Occipital lobe (tissue), 2 donors: ENCODE measurements around the gene ZACN. TPM values are rescaled to one million over a fixed set of nuclear protein-coding genes. Genes with fewer than 3 reads are reported as not detected.
"Not testable (repeated sequence)": the region's sequence is repeated elsewhere in the genome, so short reads cannot be mapped to it uniquely, and the experiment has no call there.

Source experiments
- DNase-seq: peaks from one replicate; lab custom pipeline; 2025; lab: John Stamatoyannopoulos, UW
- total RNA-seq: library from RNA; depleted of rRNA; stranded (reverse); fragments of >200 nt; gene quantifications from one replicate; pipeline ENCODE4 v1.2.3, GENCODE V29; 2014

The ZACN gene
- total RNA-seq, 1 donor from 2014 or later = not detected

DNA sequence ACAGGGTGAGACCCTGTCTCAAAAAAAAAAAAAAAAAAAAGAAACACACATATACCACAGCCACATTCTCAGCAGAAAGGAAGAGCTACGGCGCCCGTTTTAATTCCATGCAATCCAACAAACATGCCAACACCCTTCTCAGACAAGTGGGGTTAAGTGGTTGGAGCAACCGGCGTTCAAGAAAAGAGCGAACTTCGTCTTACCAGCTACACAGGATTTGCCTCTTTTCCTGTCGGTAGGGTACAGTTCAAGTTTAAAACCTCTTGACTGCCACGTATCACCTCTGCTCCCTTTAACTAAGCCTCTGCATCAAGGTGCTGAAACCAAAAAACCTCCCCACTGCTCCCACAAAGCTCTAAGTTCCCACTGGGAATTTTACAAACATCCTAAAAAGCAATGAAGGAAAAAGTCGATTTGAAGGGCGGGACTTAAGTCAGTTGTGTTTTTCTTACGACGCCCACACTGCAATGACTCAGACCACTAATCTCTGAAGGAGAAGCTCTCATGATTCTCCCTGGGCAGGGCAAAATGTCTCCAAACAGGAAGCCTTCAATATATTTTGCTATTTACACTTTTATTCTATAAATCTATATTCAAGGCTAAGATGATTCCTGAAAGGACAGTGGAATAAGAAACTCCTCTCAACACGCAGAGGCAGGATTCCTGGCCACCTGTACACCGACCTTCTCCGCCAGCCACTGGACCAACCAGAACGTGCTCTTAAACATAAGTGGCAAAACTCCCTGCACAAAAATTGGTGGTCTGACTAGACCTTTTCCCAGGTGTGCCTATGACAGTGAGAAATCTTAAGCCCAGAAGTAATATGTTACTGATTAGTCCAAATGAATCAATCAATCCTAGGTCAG lies 25.5 kb upstream of the ZACN start:
- no peak for DNase-seq

DNA sequence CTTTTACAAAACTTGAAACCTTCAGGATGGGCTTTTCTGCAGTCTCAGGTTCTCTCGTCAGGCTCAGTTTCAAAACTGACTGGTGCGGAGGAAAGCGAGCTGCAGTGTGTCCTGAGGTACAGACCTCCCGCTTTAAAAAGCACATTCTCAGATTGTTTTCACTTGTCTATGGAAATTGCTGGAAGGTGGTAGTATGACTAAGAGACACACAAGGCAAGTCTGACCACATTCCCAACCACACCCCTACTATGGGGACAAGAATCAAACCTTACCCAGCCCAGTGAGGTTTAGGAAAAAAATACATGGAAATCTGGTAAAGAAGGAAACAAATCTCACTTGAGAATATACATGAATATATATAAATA lies 24.9 kb upstream of the ZACN start:
- DNase-seq = no peak

DNA sequence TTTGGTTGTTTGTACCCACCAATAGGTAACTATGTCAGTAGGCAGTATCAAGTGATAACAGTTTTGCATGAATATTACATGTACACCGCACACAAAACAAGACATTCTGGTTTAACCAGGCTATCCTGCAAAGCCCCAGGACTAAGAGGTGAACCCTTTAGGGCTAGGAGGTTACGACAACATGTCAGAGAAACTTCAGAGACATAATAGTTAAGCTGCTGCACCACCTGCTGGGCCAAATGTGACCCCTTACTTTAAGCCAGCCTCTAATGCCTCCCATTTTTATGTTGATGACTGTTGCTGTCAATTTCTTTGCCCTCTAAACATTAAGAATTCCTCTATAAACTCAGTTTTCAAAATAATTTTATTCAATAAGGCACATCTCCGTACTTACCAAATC lies 22.1 kb upstream of the ZACN start:
- DNase-seq = no peak

DNA sequence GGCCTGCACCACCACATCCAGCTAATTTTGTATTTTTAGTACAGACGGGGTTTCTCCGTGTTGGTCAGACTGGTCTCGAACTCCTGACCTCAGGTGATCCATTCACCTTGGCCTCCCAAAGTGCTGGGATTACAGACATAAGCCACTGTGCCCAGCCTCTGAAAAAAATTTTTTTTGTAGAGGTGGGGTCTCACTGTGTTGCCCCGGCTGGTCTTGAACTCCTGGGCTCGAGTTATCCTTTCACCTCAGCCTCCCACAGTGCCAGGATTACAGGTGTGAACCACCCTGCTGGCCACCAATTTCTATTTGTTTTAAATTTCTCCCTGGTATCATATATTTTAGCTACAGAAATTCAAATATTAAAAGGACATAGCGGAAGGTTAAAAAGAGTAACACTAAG lies 20.7 kb upstream of the ZACN start:
- DNase-seq = not testable (repeated sequence)

DNA sequence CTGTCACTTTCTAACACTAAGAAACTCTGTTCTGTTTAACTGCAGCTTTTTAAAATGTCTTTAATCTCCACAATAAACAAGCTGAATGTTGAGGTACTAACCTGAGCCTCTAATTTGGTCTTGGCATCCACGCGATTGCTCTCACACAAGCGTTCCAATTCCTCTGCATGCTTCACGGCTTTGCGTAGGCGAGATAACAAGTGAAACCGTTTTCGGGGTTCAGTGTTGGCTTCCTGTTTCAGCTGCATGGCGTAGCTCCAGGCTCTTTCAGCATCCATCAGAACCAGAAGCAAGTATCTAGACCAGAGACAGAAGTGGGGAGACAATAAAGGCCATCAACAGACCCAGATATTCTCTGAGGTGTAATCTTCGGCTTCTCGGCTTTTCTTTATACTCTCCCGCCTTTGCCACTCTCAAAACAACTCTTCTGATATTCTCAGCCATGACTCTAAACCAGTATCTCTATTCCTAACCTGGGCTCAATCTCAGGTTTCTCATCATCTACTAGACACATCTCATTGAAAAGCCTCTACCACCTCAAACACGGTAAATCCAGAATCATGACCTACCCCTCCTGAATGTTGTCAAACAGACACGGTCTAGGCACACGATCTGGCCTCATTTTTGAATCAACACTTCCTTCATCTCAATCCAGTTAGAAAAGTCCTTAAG lies 15.0 kb upstream of the ZACN start:
- DNase-seq = no peak

DNA sequence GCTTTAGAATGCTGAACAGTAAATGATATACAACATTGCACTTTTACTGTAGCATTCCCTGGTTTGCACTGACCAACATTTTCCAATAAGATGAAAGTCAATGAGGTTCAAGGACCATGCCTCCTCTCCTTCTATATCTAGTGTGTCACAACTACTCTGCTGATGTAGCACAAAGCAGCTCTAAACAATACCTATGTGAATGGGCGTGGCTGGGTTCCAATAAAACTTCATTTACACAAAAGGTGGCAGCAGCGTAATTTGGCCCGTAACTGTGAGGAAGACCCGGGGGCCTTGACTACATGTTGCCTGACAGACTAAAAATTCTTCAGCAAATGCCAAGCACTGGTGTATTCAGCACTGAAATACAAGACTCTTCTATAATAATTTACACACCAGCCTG lies 13.2 kb upstream of the ZACN start:
- no peak for DNase-seq

DNA sequence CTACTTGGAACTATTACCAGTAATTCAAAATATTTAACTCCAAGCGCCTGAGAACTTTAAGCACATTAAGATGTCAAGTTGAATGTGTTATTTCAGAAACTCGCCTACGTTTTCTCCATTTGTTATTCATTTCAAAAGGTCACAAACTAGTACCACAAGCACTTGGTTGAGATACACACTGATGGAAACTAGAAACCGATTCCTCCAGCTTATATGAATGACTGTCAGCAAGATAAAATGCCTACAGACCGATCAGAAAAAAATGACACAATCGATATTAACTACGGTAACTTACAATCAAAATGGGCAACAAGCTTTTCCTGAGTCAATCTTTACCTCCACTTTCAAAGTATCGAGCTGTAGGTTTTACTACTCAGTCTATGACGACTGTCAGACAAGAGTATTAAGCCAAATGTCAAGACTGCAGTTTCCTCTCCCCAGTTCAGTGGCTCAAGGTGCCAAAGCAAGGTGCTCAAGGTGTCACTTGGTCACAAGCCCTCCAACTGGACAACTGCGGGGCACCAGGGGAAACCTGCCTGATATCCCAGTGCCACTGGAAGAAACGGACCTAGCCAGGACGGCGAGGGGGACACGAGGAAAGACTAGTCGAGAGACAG lies 7.3 kb upstream of the ZACN start:
- no peak for DNase-seq

DNA sequence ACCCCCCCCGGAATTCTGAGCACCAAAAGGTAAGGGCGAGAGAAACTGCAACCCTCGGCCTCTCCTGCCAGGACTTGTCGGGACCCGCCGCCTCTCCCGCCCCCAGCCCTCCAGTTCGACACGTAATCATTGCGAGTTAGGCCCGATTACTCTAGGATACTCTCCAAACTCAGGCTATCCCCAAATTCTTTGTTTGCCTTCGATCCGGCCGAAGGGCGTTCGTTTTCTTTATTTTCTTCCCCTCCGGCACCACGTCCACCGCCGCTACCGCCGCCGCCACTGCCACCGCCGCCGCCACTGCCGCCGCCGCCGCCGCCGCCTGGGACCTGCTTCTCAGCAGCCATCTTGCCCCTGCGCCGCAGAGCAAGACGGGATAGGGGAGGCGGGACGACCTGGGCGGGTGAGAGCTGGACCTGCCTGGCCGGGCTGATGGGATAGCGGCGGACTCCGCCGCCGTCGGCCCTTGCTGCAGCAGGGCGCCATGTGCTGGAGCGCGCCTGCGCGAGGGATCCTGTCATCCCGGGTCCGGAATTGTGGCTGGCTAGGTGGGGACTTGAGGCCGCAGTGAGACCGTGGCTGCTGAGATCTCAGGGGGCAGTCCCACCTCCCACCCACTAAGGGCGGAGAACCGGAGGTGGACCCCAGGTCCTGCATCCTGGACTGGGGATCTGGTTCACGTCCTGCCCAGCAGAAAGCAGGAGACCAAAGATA lies 6.7 kb upstream of the ZACN start, which contains the start of gene SRP68:
SRP68 (minus strand) TSS at position 370 of the 711 bp plus-strand sequence; CDS start at position 344, 26 bp downstream.
- peak; percentile 96 for DNase-seq

DNA sequence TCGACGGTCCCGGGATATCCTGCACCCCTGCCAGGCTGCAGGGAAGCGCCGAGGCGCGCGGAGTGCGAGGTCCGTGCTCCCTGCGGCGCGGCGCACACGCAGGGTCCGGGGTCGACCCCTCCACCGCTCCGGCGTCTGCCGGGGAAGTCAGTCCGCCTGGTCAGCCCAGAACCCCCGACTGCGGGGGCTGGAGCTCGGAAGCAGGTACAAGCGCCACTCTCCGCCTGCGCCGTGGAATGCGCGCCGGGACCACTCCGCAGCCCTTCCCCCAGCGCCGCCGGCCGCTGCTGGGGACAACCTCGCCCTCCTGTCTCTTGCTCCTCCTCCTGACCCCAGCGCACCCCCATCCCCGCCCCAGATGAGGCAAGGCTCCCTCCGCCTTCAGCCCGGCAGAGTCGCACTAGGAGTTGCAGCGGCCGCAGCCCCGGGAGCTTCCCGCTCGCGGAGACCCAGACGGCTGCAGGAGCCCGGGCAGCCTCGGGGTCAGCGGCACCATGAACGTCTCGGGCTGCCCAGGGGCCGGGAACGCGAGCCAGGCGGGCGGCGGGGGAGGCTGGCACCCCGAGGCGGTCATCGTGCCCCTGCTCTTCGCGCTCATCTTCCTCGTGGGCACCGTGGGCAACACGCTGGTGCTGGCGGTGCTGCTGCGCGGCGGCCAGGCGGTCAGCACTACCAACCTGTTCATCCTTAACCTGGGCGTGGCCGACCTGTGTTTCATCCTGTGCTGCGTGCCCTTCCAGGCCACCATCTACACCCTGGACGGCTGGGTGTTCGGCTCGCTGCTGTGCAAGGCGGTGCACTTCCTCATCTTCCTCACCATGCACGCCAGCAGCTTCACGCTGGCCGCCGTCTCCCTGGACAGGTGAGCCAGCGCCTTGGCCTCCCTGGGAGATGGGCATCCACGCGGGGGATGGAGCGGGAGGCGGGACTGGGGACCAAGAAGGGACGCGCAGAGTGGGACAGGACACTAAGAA lies 4.3 kb upstream of the ZACN start, which contains the start of gene GALR2:
GALR2 (plus strand) TSS at position 392 of the 974 bp plus-strand sequence; CDS start at position 495, 103 bp downstream.
- no peak for DNase-seq

DNA sequence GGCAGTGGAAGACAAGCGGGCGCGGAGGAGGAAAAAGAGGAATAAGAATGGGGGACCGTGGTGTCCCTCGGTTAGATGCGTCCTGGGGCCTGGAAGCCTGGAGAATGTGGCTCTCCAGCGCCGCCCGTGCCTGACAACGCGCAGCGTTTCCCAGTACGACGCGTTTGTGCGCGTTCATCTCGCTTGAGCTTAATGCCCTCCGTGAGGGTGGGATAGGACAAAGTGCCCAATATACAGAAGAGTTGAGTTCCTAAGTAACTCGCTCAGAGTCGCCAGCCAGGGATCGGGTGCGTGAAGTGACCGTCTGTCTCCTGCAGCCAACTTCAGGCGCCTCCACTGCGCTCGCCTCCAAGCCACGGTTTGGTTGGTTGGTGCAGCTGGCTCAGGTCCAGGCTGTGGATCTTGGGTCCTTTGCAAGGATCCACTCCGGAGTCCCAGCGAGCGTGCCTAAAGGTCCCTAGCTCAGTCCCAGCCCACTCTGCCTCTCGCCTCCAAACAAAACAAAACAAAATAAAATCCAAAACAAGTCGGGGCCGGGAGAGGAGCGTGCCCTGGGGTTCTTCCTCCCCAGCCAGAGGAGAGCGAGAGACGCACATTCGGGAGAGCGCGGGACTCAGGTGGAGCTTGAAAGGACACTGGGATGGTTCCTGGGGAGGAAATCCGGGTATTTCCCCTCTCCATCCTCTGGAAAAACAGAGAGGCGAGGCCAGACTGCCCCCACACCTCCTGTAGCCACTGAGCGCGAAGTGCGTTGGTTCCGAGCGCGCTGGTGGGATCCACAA lies 3.4 kb upstream of the ZACN start:
- no peak for DNase-seq

DNA sequence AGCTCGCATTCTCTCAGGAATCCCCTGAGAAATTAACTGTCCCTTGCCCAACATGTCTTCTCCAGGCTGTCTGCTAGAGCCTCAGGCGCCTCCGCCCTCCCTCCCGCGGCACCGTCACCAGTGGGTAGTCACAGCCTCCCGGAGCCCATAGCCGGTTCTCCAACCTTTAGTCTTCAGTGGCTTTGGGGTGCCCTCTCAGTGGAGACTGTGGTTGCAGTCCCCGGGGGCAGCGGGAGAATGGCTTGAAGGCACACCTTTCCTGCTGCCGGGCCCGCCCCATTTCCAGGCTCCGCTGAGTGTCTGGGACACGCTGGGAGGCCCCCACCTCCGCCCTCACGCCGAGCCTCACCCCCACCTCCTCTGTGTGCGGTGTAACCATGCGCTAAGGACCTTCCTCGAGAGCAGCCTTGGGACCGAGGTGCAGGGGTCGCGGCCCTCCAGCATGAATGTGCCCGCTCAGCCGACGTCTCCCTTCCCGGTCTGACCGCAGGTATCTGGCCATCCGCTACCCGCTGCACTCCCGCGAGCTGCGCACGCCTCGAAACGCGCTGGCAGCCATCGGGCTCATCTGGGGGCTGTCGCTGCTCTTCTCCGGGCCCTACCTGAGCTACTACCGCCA lies 2.7 kb upstream of the ZACN start:
- no peak for DNase-seq

DNA sequence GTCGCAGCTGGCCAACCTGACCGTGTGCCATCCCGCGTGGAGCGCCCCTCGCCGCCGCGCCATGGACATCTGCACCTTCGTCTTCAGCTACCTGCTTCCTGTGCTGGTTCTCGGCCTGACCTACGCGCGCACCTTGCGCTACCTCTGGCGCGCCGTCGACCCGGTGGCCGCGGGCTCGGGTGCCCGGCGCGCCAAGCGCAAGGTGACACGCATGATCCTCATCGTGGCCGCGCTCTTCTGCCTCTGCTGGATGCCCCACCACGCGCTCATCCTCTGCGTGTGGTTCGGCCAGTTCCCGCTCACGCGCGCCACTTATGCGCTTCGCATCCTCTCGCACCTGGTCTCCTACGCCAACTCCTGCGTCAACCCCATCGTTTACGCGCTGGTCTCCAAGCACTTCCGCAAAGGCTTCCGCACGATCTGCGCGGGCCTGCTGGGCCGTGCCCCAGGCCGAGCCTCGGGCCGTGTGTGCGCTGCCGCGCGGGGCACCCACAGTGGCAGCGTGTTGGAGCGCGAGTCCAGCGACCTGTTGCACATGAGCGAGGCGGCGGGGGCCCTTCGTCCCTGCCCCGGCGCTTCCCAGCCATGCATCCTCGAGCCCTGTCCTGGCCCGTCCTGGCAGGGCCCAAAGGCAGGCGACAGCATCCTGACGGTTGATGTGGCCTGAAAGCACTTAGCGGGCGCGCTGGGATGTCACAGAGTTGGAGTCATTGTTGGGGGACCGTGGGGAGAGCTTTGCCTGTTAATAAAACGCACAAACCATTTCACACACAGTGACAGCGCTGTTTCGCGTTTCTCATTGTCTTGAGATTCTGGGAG lies 2.0 kb upstream of the ZACN start:
- DNase-seq = no peak

- no peak for DNase-seq
Measured at GRCh38 chr17:76077584-76078110, 1.3 kb upstream of the ZACN start.

DNA sequence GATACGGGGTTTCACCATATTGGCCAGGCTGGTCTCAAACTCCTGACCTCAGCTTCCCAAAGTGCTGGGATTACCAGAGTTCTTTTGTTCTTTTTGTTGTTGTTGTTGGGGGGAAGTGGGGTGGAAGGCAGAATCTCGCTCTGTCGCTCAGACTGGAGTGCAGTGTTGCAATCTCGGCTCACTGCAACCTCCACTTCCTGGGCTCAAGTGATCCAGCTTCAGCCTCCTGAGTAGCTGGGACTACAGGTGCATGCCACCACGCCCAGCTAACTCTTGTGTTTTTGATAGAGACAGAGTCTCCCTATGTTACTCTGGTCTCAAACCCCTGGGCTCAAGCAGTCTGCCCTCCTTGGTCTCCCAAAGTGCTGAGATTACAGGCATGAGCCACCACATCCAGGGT lies 612 bp upstream of the ZACN start:
- not testable (repeated sequence) for DNase-seq

DNA sequence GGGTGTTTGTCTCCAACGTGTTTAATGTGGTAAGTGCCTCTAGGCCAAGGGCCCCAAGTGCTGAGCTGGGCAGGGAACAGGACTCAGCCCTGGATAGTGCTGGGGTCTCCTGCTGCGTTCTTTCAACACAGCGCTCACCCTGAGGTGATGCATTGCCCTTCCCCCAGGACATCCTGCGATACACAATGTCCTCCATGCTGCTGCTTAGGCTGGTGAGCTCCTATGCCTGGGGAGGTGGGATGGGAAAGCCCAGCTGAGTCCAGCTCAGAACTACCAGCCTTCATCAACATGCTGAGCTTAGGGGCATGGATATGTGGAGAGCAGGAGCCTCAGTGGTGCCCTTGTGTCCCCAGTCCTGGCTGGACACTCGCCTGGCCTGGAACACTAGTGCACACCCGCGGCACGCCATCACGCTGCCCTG lies 563 bp downstream of the ZACN start:
- DNase-seq = no peak

DNA sequence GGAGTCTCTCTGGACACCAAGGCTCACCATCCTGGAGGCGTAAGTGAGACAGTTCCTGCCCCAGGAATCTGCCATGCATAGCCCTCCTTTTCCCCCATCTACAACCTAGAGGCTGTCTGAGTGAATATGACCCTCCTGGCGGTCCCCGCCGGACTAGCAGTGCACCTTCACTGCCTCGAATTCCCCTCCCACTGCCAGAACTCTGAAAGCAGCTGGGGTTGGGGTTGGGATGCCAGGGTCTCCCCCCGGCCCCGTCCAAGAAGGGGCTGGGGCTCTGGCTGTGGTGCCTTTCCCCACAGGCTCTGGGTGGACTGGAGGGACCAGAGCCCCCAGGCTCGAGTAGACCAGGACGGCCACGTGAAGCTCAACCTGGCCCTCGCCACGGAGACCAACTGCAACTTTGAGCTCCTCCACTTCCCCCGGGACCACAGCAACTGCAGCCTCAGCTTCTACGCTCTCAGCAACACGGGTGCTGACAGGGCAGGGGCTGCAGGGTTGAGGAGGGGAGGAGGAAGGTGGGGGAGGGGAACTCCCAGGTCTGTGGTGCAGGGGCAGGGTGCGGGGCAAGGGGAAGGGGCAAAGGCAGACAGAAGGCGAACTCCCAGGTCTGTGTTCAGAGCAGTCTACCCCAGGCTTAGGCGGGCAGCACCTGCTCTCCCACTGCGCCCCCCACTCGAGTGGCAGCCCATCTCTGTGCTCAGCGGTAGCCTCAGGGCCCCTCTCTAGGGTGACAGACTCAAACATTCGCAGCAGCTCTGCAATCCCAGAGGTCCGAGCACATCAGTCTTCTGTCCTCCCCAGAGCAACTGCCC lies 1.2 kb downstream of the ZACN start:
- DNase-seq = no peak

GRCh38 chr17:76080768-76081287 lies 1.8 kb downstream of the ZACN start:
- no peak for DNase-seq
